Astrocyte (in vitro differentiated cells and primary cell): ENCODE results near the gene MARCHF10. TPM values are rescaled to one million over a fixed set of nuclear protein-coding genes. Genes with fewer than 3 reads are reported as not detected.

Experiments
- DNase-seq: peaks from one replicate; pipeline ENCODE4 v3.0.0-alpha.2; 2010; ENCODE audit warnings: low read depth
- FAIRE-seq: peaks from 2 replicates; lab custom pipeline; 2011; peaks lifted over from hg19 to GRCh38; lab: Jason Lieb, UNC
- H2AFZ ChIP-seq: 2 replicates; pipeline ENCODE4 v1.6.0; 2012; ENCODE audit warnings: low read depth, low read length, inconsistent platforms
- H3K27ac ChIP-seq: 2 replicates; pipeline ENCODE4 v1.5.1; 2011; ENCODE audit warnings: low read depth, low read length, inconsistent platforms
- H3K27me3 ChIP-seq: 2 replicates; pipeline ENCODE4 v1.6.0; 2011; ENCODE audit warnings: low read length, inconsistent platforms; ENCODE audit not compliant: insufficient read depth
- H3K36me3 ChIP-seq: 2 replicates; pipeline ENCODE4 v1.5.1; 2011; ENCODE audit warnings: low read length, inconsistent platforms; ENCODE audit not compliant: insufficient read depth
- H3K4me1 ChIP-seq: 2 replicates; pipeline ENCODE4 v1.5.1; 2011; ENCODE audit warnings: low read length, inconsistent platforms; ENCODE audit not compliant: insufficient read depth
- H3K4me2 ChIP-seq: 2 replicates; pipeline ENCODE4 v1.6.0; 2012; ENCODE audit warnings: low read length, inconsistent platforms
- H3K4me3 ChIP-seq: 2 replicates; pipeline ENCODE4 v1.5.1; 2011; ENCODE audit warnings: low read depth, mild to moderate bottlenecking, low read length, inconsistent platforms; ENCODE audit not compliant: insufficient read depth
- H3K79me2 ChIP-seq: 2 replicates; pipeline ENCODE4 v1.6.0; 2012; ENCODE audit warnings: mild to moderate bottlenecking, low read length, inconsistent platforms; ENCODE audit not compliant: insufficient read depth
- H3K9ac ChIP-seq: 2 replicates; pipeline ENCODE4 v1.6.0; 2012; ENCODE audit warnings: mild to moderate bottlenecking, low read length, inconsistent platforms
- H3K9me3 ChIP-seq: 2 replicates; pipeline ENCODE4 v1.5.1; 2012; ENCODE audit warnings: low read depth, mild to moderate bottlenecking, low read length, inconsistent platforms; ENCODE audit not compliant: insufficient read depth
- H4K20me1 ChIP-seq: 2 replicates; pipeline ENCODE4 v1.6.0; 2012; ENCODE audit warnings: low read length, inconsistent platforms; ENCODE audit not compliant: insufficient read depth
- H3K27ac Mint-ChIP-seq: one replicate; pipeline ENCODE4 v1.8.0; 2021; ENCODE audit warnings: mild to moderate bottlenecking, mixed read lengths; ENCODE audit not compliant: unreplicated experiment
- H3K27me3 Mint-ChIP-seq: one replicate; pipeline ENCODE4 v1.8.0; 2021; ENCODE audit warnings: low read depth, mixed read lengths; ENCODE audit not compliant: unreplicated experiment
- H3K36me3 Mint-ChIP-seq: one replicate; pipeline ENCODE4 v1.8.0; 2021; ENCODE audit warnings: low read depth, mixed read lengths; ENCODE audit not compliant: unreplicated experiment
- H3K4me1 Mint-ChIP-seq: one replicate; pipeline ENCODE4 v1.8.0; 2021; ENCODE audit warnings: low read depth, mixed read lengths; ENCODE audit not compliant: unreplicated experiment
- H3K4me3 Mint-ChIP-seq: one replicate; pipeline ENCODE4 v1.8.0; 2021; ENCODE audit warnings: mild to moderate bottlenecking, moderate library complexity, mixed read lengths; ENCODE audit not compliant: unreplicated experiment
- H3K9me3 Mint-ChIP-seq: one replicate; pipeline ENCODE4 v1.8.0; 2021; ENCODE audit warnings: mild to moderate bottlenecking, mixed read lengths; ENCODE audit not compliant: unreplicated experiment
- EZH2 ChIP-seq: IDR thresholded peaks from 2 replicates; pipeline ENCODE4 v1.6.1; 2012; ENCODE audit warnings: mild to moderate bottlenecking, low read length, inconsistent platforms; ENCODE audit not compliant: insufficient read depth
- total RNA-seq: library from RNA; stranded (reverse); gene quantifications from 2 replicates; pipeline ENCODE4 v1.2.1, GENCODE V29; 2021
- TF ChIP-seq, protein P1 (sequence below): IDR thresholded peaks from 2 replicates; pipeline ENCODE4 v1.5.1; 2011; ENCODE audit warnings: low read depth, mild to moderate bottlenecking, inconsistent platforms, low read length, moderate library complexity; ENCODE audit not compliant: insufficient read depth

The MARCHF10 gene
- total RNA-seq, 1 donor from 2014 or later, result not detected

DNA sequence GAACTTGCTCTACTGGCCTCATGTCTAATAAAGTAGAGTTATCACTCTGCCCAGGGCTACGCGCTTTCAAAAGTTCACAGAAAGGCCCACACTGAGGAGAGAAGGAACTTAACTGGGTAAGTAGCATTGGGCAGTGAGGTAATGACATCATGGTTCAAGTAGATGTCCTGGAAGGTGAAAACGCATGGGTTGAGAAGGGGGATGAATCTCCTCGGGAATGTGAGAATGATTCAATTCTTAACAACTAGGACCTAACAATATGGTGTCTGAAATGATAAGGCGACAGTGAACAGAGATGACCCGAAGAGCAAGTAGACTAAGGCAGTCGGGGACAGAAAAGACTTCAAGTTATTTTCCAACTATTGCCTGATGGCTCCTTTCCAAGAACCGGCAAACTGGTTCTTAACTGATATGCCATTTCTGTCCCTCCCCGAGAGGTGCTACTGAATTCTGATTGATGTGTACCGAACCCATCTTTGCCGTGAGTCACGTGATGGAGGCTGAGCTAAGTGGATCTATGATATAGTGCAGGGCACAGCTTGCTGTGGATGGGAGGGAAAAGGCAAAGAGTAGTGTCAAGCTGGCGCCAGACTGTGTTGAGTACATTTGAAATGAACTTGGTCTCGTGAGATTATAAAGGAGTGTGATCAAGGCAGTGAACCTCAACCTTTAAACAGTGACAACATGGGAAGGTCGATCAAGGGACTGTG lies 44.1 kb downstream of the MARCHF10 start:
- Histone ChIP-seq H4K20me1 (no peaks in the 10 kb centered on the region), H2AFZ (no peak overlapping the region), H3K4me1 (no peaks in the 10 kb centered on the region), H3K79me2 (no peaks in the 10 kb centered on the region), H3K4me3 (no peak overlapping the region), H3K36me3 (no peaks in the 10 kb centered on the region), H3K9ac (no peak overlapping the region), H3K27me3 (no peaks in the 10 kb centered on the region), H3K4me2 (no peak overlapping the region), H3K9me3 (no peaks in the 10 kb centered on the region), H3K27ac (no peak overlapping the region)
- FAIRE-seq (no peak), DNase-seq (no peak)
- Mint-ChIP-seq H3K27ac (no peak overlapping the region), H3K4me3 (no peak overlapping the region), H3K4me1 (no peaks in the 10 kb centered on the region), H3K27me3 (peaks cover 12% of the 10 kb centered on the region), H3K36me3 (no peaks in the 10 kb centered on the region), H3K9me3 (no peaks in the 10 kb centered on the region)
- TF ChIP-seq, protein P1, sequence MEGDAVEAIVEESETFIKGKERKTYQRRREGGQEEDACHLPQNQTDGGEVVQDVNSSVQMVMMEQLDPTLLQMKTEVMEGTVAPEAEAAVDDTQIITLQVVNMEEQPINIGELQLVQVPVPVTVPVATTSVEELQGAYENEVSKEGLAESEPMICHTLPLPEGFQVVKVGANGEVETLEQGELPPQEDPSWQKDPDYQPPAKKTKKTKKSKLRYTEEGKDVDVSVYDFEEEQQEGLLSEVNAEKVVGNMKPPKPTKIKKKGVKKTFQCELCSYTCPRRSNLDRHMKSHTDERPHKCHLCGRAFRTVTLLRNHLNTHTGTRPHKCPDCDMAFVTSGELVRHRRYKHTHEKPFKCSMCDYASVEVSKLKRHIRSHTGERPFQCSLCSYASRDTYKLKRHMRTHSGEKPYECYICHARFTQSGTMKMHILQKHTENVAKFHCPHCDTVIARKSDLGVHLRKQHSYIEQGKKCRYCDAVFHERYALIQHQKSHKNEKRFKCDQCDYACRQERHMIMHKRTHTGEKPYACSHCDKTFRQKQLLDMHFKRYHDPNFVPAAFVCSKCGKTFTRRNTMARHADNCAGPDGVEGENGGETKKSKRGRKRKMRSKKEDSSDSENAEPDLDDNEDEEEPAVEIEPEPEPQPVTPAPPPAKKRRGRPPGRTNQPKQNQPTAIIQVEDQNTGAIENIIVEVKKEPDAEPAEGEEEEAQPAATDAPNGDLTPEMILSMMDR, result no peak
- TF ChIP-seq EZH2, result no peak

- H3K4me2 ChIP-seq, result no peak overlapping the region
Measured at GRCh38 chr17:62761884-62762283, 46.2 kb downstream of the MARCHF10 start.

DNA sequence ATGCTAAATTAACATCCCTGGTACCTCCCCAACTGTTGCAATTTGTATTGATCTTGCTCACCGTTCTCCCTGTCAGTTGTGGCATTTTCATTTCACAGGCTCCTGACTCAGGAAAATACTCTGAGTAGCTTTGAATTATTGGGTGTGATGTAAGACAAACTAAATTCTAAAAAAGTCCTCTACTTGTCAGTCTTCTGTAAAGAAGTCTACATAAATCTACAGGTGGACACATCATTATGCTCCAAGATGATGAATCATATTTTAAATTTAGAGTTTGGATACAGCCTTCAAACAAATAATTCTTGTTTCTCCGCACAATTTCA lies 47.2 kb downstream of the MARCHF10 start:
- Histone ChIP-seq H3K36me3 (no peaks in the 10 kb centered on the region), H2AFZ (no peak overlapping the region), H3K4me2 (no peak overlapping the region), H3K9me3 (no peaks in the 10 kb centered on the region), H3K27ac (no peak overlapping the region), H3K4me1 (no peaks in the 10 kb centered on the region), H4K20me1 (no peaks in the 10 kb centered on the region), H3K79me2 (no peaks in the 10 kb centered on the region), H3K27me3 (no peaks in the 10 kb centered on the region), H3K4me3 (no peak overlapping the region), H3K9ac (no peak overlapping the region)
- DNase-seq, result no peak
- TF ChIP-seq EZH2, result no peak
- TF ChIP-seq, protein P1, result no peak
- H3K4me1 Mint-ChIP-seq, result no peaks in the 10 kb centered on the region
- FAIRE-seq, result no peak
- no peak overlapping the region for H3K27ac Mint-ChIP-seq
- H3K4me3 Mint-ChIP-seq, result no peak overlapping the region
- no peaks in the 10 kb centered on the region for H3K36me3 Mint-ChIP-seq
- H3K9me3 Mint-ChIP-seq, result no peaks in the 10 kb centered on the region
- peaks cover 12% of the 10 kb centered on the region for H3K27me3 Mint-ChIP-seq

More at GRCh38 chr17:62761884-62762283, 46.2 kb downstream of the MARCHF10 start:
- no peaks in the 10 kb centered on the region for H3K27me3 ChIP-seq
- Mint-ChIP-seq H3K4me3 (no peak overlapping the region), H3K9me3 (no peaks in the 10 kb centered on the region), H3K36me3 (no peaks in the 10 kb centered on the region), H3K4me1 (no peaks in the 10 kb centered on the region), H3K27me3 (peaks cover 12% of the 10 kb centered on the region), H3K27ac (no peak overlapping the region)
- no peaks in the 10 kb centered on the region for H3K9me3 ChIP-seq
- no peaks in the 10 kb centered on the region for H3K36me3 ChIP-seq
- TF ChIP-seq EZH2, result no peak
- TF ChIP-seq, protein P1, result no peak
- H3K27ac ChIP-seq, result no peak overlapping the region
- FAIRE-seq (no peak), DNase-seq (no peak)
- no peak overlapping the region for H3K4me3 ChIP-seq
- no peaks in the 10 kb centered on the region for H3K79me2 ChIP-seq
- no peaks in the 10 kb centered on the region for H4K20me1 ChIP-seq
- H3K9ac ChIP-seq, result no peak overlapping the region
- H2AFZ ChIP-seq, result no peak overlapping the region
- no peaks in the 10 kb centered on the region for H3K4me1 ChIP-seq
